ENCODE data around the gene CCSER1.

GRCh38 chr4:91622925-91623602, 1495.9 kb downstream of the CCSER1 start:
- TF ChIP-seq, protein P1, sequence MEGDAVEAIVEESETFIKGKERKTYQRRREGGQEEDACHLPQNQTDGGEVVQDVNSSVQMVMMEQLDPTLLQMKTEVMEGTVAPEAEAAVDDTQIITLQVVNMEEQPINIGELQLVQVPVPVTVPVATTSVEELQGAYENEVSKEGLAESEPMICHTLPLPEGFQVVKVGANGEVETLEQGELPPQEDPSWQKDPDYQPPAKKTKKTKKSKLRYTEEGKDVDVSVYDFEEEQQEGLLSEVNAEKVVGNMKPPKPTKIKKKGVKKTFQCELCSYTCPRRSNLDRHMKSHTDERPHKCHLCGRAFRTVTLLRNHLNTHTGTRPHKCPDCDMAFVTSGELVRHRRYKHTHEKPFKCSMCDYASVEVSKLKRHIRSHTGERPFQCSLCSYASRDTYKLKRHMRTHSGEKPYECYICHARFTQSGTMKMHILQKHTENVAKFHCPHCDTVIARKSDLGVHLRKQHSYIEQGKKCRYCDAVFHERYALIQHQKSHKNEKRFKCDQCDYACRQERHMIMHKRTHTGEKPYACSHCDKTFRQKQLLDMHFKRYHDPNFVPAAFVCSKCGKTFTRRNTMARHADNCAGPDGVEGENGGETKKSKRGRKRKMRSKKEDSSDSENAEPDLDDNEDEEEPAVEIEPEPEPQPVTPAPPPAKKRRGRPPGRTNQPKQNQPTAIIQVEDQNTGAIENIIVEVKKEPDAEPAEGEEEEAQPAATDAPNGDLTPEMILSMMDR (IDR thresholded peaks at IDR 0.05; ENCODE audit: low read depth, low read length, missing input control): no peak
- TF ChIP-seq ATF3 (IDR thresholded peaks at IDR 0.05) (no peak), GABPA (IDR thresholded peaks at IDR 0.05 in 1 of 2, conservative IDR thresholded peaks at IDR 0.05 in 1 of 2) (no peak), YY1 (IDR thresholded peaks at IDR 0.05) (no peak), RAD21 (IDR thresholded peaks at IDR 0.05) (no peak), TAF1 (conservative IDR thresholded peaks at IDR 0.05) (no peak), JUND (IDR thresholded peaks at IDR 0.05) (no peak), REST (IDR thresholded peaks at IDR 0.05) (no peak), RXRA (IDR thresholded peaks at IDR 0.05) (no peak)
- TF ChIP-seq, protein P2, sequence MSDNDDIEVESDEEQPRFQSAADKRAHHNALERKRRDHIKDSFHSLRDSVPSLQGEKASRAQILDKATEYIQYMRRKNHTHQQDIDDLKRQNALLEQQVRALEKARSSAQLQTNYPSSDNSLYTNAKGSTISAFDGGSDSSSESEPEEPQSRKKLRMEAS (IDR thresholded peaks at IDR 0.05): no peak

Data from liver (tissue), 3 donors.